H1 (cell line): ENCODE results near the gene MPV17. TPM values are rescaled to one million over a fixed set of nuclear protein-coding genes. Genes with fewer than 3 reads are reported as not detected.
A peak's percentile ranks its signal among the peaks of the same experiment; 100 is the strongest.

Experiments
- CTCF ChIA-PET: fragments of 300-600 bp; sonication (Branson Sonifier 250); formaldehyde crosslinking; loops from one replicate; lab custom pipeline; 2021; ENCODE audit not compliant: partially characterized antibody; lab: Charles Lee
- POLR2A ChIA-PET: fragments of 300-600 bp; sonication (Branson Sonifier 250); formaldehyde crosslinking; loops from one replicate; lab custom pipeline; 2021; ENCODE audit warnings: inconsistent platforms; ENCODE audit not compliant: partially characterized antibody; lab: Charles Lee
- DNase-seq, 2 experiments: peaks; one replicate each; pipeline versions ENCODE4 v3.0.0 to v3.0.0-alpha.2; 2010 to 2022; ENCODE audit warnings: low spot score in 2 of 2, low read depth in 1 of 2, mixed read lengths in 1 of 2
- FAIRE-seq: peaks from 2 replicates; lab custom pipeline; 2011; peaks lifted over from hg19 to GRCh38; lab: Jason Lieb, UNC
- H2AFZ ChIP-seq: 2 replicates; pipeline ENCODE4 v1.8.1; 2012; ENCODE audit warnings: low read length, inconsistent platforms
- H2AK5ac ChIP-seq: 2 replicates; pipeline ENCODE4 v1.6.1; 2013; ENCODE audit warnings: low read depth, low read length
- H2BK120ac ChIP-seq: replicated peaks from 2 replicates; pipeline ENCODE3; 2013; ENCODE audit warnings: low read depth, low read length, inconsistent platforms
- H2BK12ac ChIP-seq: 2 replicates; pipeline ENCODE4 v1.6.1; 2013; ENCODE audit warnings: low read depth, low read length
- H2BK15ac ChIP-seq: 2 replicates; pipeline ENCODE4 v1.6.1; 2013; ENCODE audit warnings: low read length
- H2BK20ac ChIP-seq: 2 replicates; pipeline ENCODE4 v1.6.1; 2013; ENCODE audit warnings: low read length
- H2BK5ac ChIP-seq: 2 replicates; pipeline ENCODE4 v1.6.1; 2013; ENCODE audit warnings: low read depth, low read length
- H3K14ac ChIP-seq: 2 replicates; pipeline ENCODE4 v1.6.1; 2013; ENCODE audit warnings: inconsistent platforms; ENCODE audit not compliant: insufficient read length
- H3K18ac ChIP-seq: 2 replicates; pipeline ENCODE4 v1.6.1; 2013; ENCODE audit warnings: low read length; ENCODE audit errors: extremely low read depth
- H3K23ac ChIP-seq: 2 replicates; pipeline ENCODE4 v1.6.1; 2013; ENCODE audit warnings: inconsistent platforms; ENCODE audit not compliant: insufficient read length
- H3K23me2 ChIP-seq: 2 replicates; pipeline ENCODE4 v1.6.1; 2013; ENCODE audit warnings: low read depth, low read length
- H3K27ac ChIP-seq: 2 replicates; pipeline ENCODE4 v1.6.1; 2011; ENCODE audit warnings: low read depth, low read length, inconsistent platforms
- H3K27me3 ChIP-seq, 4 experiments: replicated peaks in 1 of 4; 1 replicate in 1 of 4; 2 replicates in 3 of 4; pipeline versions ENCODE4 v1.6.1 to v1.8.1; 2011 to 2013; ENCODE audit warnings: low read length in 3 of 4, mild to moderate bottlenecking in 3 of 4, inconsistent platforms in 2 of 4, mixed read lengths in 2 of 4, moderate library complexity in 1 of 4; ENCODE audit not compliant: control insufficient read depth in 3 of 4, insufficient read depth in 3 of 4; ENCODE audit errors: extremely low read depth in 1 of 4
- H3K36me3 ChIP-seq, 4 experiments: 2 replicates each; pipeline versions ENCODE4 v1.6.1 to v1.8.1; 2011 to 2013; ENCODE audit warnings: mild to moderate bottlenecking in 4 of 4, low read length in 3 of 4, moderate library complexity in 2 of 4, control low read depth in 1 of 4, inconsistent platforms in 1 of 4; ENCODE audit not compliant: insufficient read depth in 4 of 4, control insufficient read depth in 2 of 4
- H3K4ac ChIP-seq: replicated peaks from 2 replicates; pipeline ENCODE3; 2013; ENCODE audit warnings: low read length, low read depth, mixed read lengths, inconsistent platforms; ENCODE audit not compliant: insufficient read length
- H3K4me1 ChIP-seq, 4 experiments: replicated peaks in 1 of 4; 1 replicate in 1 of 4; 2 replicates in 3 of 4; pipeline versions ENCODE4 v1.6.1 to v1.8.1; 2011 to 2013; ENCODE audit warnings: low read length in 3 of 4, inconsistent platforms in 2 of 4, mixed read lengths in 1 of 4; ENCODE audit not compliant: insufficient read depth in 4 of 4, control insufficient read depth in 3 of 4
- H3K4me2 ChIP-seq, 2 experiments: 2 replicates each; pipeline versions ENCODE4 v1.6.1 to v1.8.1; 2011 to 2013; ENCODE audit warnings: low read depth in 2 of 2, low read length in 2 of 2, control low read depth in 1 of 2, inconsistent platforms in 1 of 2, mild to moderate bottlenecking in 1 of 2; ENCODE audit not compliant: insufficient read depth in 1 of 2
- H3K4me3 ChIP-seq, 4 experiments: fragments of 200-600, 300-600 bp in 1 of 4; sonication (generic), shearing (Covaris generic), sonication (Bioruptor Twin) in 1 of 4; 2 replicates each; pipeline versions ENCODE4 v1.5.1 to v1.8.1; 2011 to 2016; ENCODE audit warnings: low read length in 4 of 4, low read depth in 3 of 4, control low read depth in 2 of 4, inconsistent platforms in 2 of 4, mild to moderate bottlenecking in 2 of 4, mixed read lengths in 1 of 4, moderate library complexity in 1 of 4; ENCODE audit not compliant: insufficient read depth in 2 of 4; ENCODE audit errors: extremely low read depth in 1 of 4
- H3K56ac ChIP-seq: replicated peaks from 2 replicates; pipeline ENCODE3; 2013; ENCODE audit warnings: low read depth, mild to moderate bottlenecking, mixed read lengths, low read length, inconsistent platforms; ENCODE audit not compliant: insufficient read length
- H3K79me1 ChIP-seq: 2 replicates; pipeline ENCODE4 v1.6.1; 2013; ENCODE audit warnings: low read depth, low read length, control low read depth
- H3K79me2 ChIP-seq, 2 experiments: 2 replicates each; pipeline versions ENCODE4 v1.6.1 to v1.8.1; 2012 to 2013; ENCODE audit warnings: low read length in 2 of 2, mild to moderate bottlenecking in 2 of 2, inconsistent platforms in 1 of 2; ENCODE audit not compliant: insufficient read depth in 2 of 2, control insufficient read depth in 1 of 2
- H3K9ac ChIP-seq, 4 experiments: replicated peaks in 1 of 4; 1 replicate in 1 of 4; 2 replicates in 3 of 4; pipeline versions ENCODE4 v1.6.1 to v1.8.1; 2011 to 2013; ENCODE audit warnings: low read depth in 3 of 4, low read length in 3 of 4, control low read depth in 2 of 4, mild to moderate bottlenecking in 2 of 4, moderate library complexity in 2 of 4, inconsistent platforms in 1 of 4; ENCODE audit errors: extremely low read depth in 1 of 4
- H3K9me3 ChIP-seq, 2 experiments: 2 replicates each; pipeline versions ENCODE4 v1.6.1 to v1.8.1; 2012 to 2013; ENCODE audit warnings: mild to moderate bottlenecking in 2 of 2, moderate library complexity in 2 of 2, control low read depth in 1 of 2, inconsistent platforms in 1 of 2, low read depth in 1 of 2, low read length in 1 of 2, mixed read lengths in 1 of 2; ENCODE audit not compliant: insufficient read depth in 2 of 2
- H4K20me1 ChIP-seq, 2 experiments: replicated peaks in 1 of 2; 2 replicates each; pipeline versions ENCODE3 to v1.8.1; 2011 to 2013; ENCODE audit warnings: inconsistent platforms in 2 of 2, low read length in 2 of 2, mild to moderate bottlenecking in 1 of 2; ENCODE audit not compliant: insufficient read depth in 2 of 2, control insufficient read depth in 1 of 2
- H4K5ac ChIP-seq: 2 replicates; pipeline ENCODE4 v1.6.1; 2013; ENCODE audit warnings: low read length, low read depth, mixed read lengths, inconsistent platforms; ENCODE audit not compliant: insufficient read length
- H4K8ac ChIP-seq: 2 replicates; pipeline ENCODE4 v1.8.0; 2013; ENCODE audit warnings: mild to moderate bottlenecking, moderate library complexity, low read length, inconsistent platforms; ENCODE audit not compliant: insufficient read depth; ENCODE audit errors: extremely low read depth
- H4K91ac ChIP-seq: replicated peaks from 2 replicates; pipeline ENCODE3; 2013; ENCODE audit warnings: low read length, mixed read lengths, inconsistent platforms; ENCODE audit not compliant: insufficient read length
- CBX5 ChIP-seq: fragments of 300-800, 300-1000 bp; sonication (generic); IDR thresholded peaks from 2 replicates; pipeline ENCODE4 v1.7.1; 2016; ENCODE audit warnings: antibody characterized with exemption, low read length, low read depth
- CEBPB ChIP-seq: IDR thresholded peaks from 2 replicates; pipeline ENCODE4 v1.6.1; 2012; ENCODE audit warnings: low read depth, low read length
- CREB1 ChIP-seq: IDR thresholded peaks from 2 replicates; pipeline ENCODE4 v1.6.1; 2012; ENCODE audit warnings: inconsistent platforms
- EZH2 ChIP-seq: fragments of 200-600 bp; sonication (generic); IDR thresholded peaks from 2 replicates; pipeline ENCODE4 v1.7.1; 2012; ENCODE audit warnings: low read depth, mild to moderate bottlenecking, moderate library complexity, low read length, inconsistent platforms; ENCODE audit not compliant: severe bottlenecking
- NRF1 ChIP-seq: IDR thresholded peaks from 2 replicates; pipeline ENCODE4 v1.6.1; 2011; ENCODE audit warnings: mild to moderate bottlenecking, low read depth, low read length, improper control_type of control experiment
- POU5F1 ChIP-seq: IDR thresholded peaks from 2 replicates; pipeline ENCODE4 v1.6.1; 2011; ENCODE audit warnings: low read depth, mild to moderate bottlenecking, low read length, moderate library complexity
- RNF2 ChIP-seq: fragments of 200-900, 300-1000 bp; sonication (generic); IDR thresholded peaks from 2 replicates; pipeline ENCODE4 v1.7.1; 2016; ENCODE audit warnings: borderline replicate concordance, low read depth, mild to moderate bottlenecking, antibody characterized with exemption, low read length; ENCODE audit not compliant: poor library complexity, severe bottlenecking; ENCODE audit errors: missing control alignments
- RXRA ChIP-seq: IDR thresholded peaks from 2 replicates; pipeline ENCODE4 v1.6.1; 2011; ENCODE audit warnings: low read depth, mild to moderate bottlenecking, low read length, moderate library complexity; ENCODE audit not compliant: insufficient read depth
- SIN3A ChIP-seq, 2 experiments: IDR thresholded peaks in 1 of 2; conservative IDR thresholded peaks in 1 of 2; 2 replicates each; pipeline ENCODE4 v1.6.1; 2011 to 2012; ENCODE audit warnings: low read length in 2 of 2, improper control_type of control experiment in 1 of 2, low read depth in 1 of 2, mild to moderate bottlenecking in 1 of 2
- SP1 ChIP-seq: IDR thresholded peaks from 2 replicates; pipeline ENCODE4 v1.6.1; 2011; ENCODE audit warnings: low read depth, low read length
- TAF7 ChIP-seq: optimal IDR thresholded peaks from 2 replicates; pipeline ENCODE3; 2011; ENCODE audit warnings: low read depth, mild to moderate bottlenecking, inconsistent platforms, low read length, moderate library complexity, borderline replicate concordance
- TBP ChIP-seq: IDR thresholded peaks from 2 replicates; pipeline ENCODE4 v1.6.1; 2011; ENCODE audit warnings: low read depth, low read length, improper control_type of control experiment
- WGBS, 2 experiments: shearing (Covaris generic) in 1 of 2; methylation state at CpG; one replicate each; pipeline versions ENCODE4 v1.1.6 to v1.1.7; 2013 to 2015; ENCODE audit warnings: low lambda C conversion rate in 2 of 2, mixed read lengths in 2 of 2, inconsistent platforms in 1 of 2, low coverage in 1 of 2, missing lambda C conversion rate in 1 of 2; ENCODE audit not compliant: insufficient replicate concordance in 2 of 2, insufficient coverage in 1 of 2, insufficient read length in 1 of 2; ENCODE audit errors: extremely low coverage in 1 of 2, missing lambda C conversion rate in 1 of 2; 5-methylcytosine and 5-hydroxymethylcytosine counted together
- polyA plus RNA-seq, 7 experiments: library from polyadenylated mRNA; depleted of rRNA in 3 of 7; stranded (reverse) in 5 of 7; unstranded in 2 of 7; fragments of >200 nt in 5 of 7; fragments of 200-250 nt in 2 of 7; gene quantifications; 1 replicate in 5 of 7; 2 replicates in 1 of 7; 4 replicates in 1 of 7; pipeline versions ENCODE4 v1.2.1 to v1.2.3, GENCODE V29; 2011 to 2013; ENCODE audit warnings: missing spikeins in 2 of 7, mixed read lengths in 2 of 7
- total RNA-seq: library from RNA; stranded (reverse); fragmentation: NEBNext Ultra II Directional; extraction: Animal tissue kit (Norgen Biotek cat#: 25700); gene quantifications from 2 replicates; pipeline ENCODE4 v1.2.1, GENCODE V29; 2021

Gene MPV17
- total and polyA plus RNA-seq, 2 of the 8 experiments (the other 6 are each of a cell fraction or from before 2014, with no cell fraction given) = 45.2 to 181 TPM

GRCh38 chr2:27264253-27264752 lies 58.6 kb downstream of the MPV17 start:
- Histone ChIP-seq H3K18ac (0 out of 2 replicates have a peak overlapping the region, but pooled peaks have one; percentile 75), H3K27me3 (peaks cover 39 to 73% (median 61%) of the 10 kb centered on the region in 4 experiments), H3K23me2 (peaks cover 19% of the 10 kb centered on the region; the same call in 1 of the 2 replicates), H3K4ac (no peak overlapping the region), H3K4me3 (peak overlapping the region; percentile 60 to 85 (median 63)), H3K9ac (peak overlapping the region in 3 of 4 experiments; percentile 22 to 44 (median 42); a peak in 4 of 7 replicates), H2AFZ (peak overlapping the region; percentile 31; the same call in 1 of the 2 replicates), H2BK12ac (peak overlapping the region; percentile 77; the same call in 1 of the 2 replicates), H3K23ac (no peak overlapping the region), H4K5ac (no peak overlapping the region), H3K27ac (no peak overlapping the region), H3K4me2 (peak overlapping the region; percentile 88 to 99), H2AK5ac (no peak overlapping the region), H3K9me3 (no peaks in the 10 kb centered on the region), H3K14ac (no peak overlapping the region), H4K91ac (peak overlapping the region; percentile 22), H2BK5ac (no peak overlapping the region), H2BK15ac (peak overlapping the region; percentile 75; the same call in 1 of the 2 replicates), H4K8ac (peak overlapping the region; percentile 91; the same call in 1 of the 2 replicates), H3K79me1 (no peaks in the 10 kb centered on the region), H3K4me1 (peaks cover 3 to 19% (median 14%) of the 10 kb centered on the region in 4 experiments), H3K36me3 (no peaks in the 10 kb centered on the region), H2BK120ac (no peak overlapping the region), H4K20me1 (peaks cover 0 to 8% of the 10 kb centered on the region in 2 experiments), H3K79me2 (peaks cover 0 to 2% of the 10 kb centered on the region in 2 experiments; a peak in 1 of 4 replicates), H2BK20ac (no peak overlapping the region), H3K56ac (no peak overlapping the region)
- DNase-seq (peak in 1 of 2 experiments; percentile 76), FAIRE-seq (no peak)
- POLR2A ChIA-PET = interaction anchor here (0.9 to 8.2 kb wide), 9 partner anchors 9 to 105 kb away, joined by 3 to 71 read pairs (median 5); partner anchors contain the start of genes ATRAID, DNAJC5G, SLC5A6 and TRIM54
- 2% methylated on average over 36 of the region's 38 CpGs; no CpG with 5 or more reads in 1 of the 2 experiments for WGBS, 2 experiments
- CTCF ChIA-PET = interaction anchor here (0.6 to 14.1 kb wide), 21 partner anchors 9 to 238 kb away, joined by 3 to 288 read pairs (median 5); partner anchors contain the start of genes ABHD1, DNAJC5G, EIF2B4 and PREB
- no peak for TF ChIP-seq CEBPB
- TF ChIP-seq TBP = no peak
- no peak for TF ChIP-seq RXRA
- no peak for TF ChIP-seq SP1
- no peak; a peak in 2 of 4 replicates for TF ChIP-seq SIN3A (conservative IDR thresholded peaks at IDR 0.05 in 1 of 2, IDR thresholded peaks at IDR 0.05 in 1 of 2; ENCODE audit: low read depth in 1 of 2, low read length in 2 of 2)
- no peak for TF ChIP-seq POU5F1
- peak; percentile 77 for TF ChIP-seq RNF2
- TF ChIP-seq CREB1 = no peak
- TF ChIP-seq CBX5 = no peak
- TF ChIP-seq TAF7 = no peak
- TF ChIP-seq NRF1 = no peak
- TF ChIP-seq EZH2 = peak; percentile 64
